NCI-H510A treated with DMSO at 0.1 percent for 48 hours (cell line): ENCODE results near the gene MIEF1.
A peak's percentile ranks its signal among the peaks of the same experiment; 100 is the strongest.

Experiments used
- DNase-seq: peaks from one replicate; lab custom pipeline; 2025; lab: John Stamatoyannopoulos, UW

Gene MIEF1

GRCh38 chr22:39558950-39559349 lies 56.9 kb downstream of the MIEF1 start:
- no peak for DNase-seq

- no peak for DNase-seq
Observed at GRCh38 chr22:39559456-39560105, 57.5 kb downstream of the MIEF1 start.

DNA sequence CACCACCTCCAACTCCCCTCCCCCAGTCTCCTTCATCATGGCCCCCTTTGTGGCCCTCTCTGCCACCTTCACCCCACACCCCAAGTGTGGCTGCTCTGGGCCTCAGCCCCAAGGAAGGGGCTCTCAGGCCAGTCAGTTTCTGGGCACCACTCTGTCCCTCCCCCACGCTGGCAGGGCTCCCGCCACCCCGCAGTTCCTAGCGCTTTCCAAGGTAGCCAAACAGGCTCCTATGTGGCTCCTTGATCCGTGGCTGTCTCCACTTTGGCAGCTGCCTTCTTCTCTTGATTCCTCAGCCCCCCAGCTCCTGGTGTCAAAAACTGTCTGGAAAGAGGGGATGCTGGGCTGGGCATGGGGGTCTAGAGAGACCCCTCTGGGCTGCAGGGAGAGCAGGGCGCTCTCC lies 58.0 kb downstream of the MIEF1 start:
- DNase-seq = no peak

GRCh38 chr22:39562839-39563489 lies 60.9 kb downstream of the MIEF1 start:
- DNase-seq = no peak

GRCh38 chr22:39563571-39564428 lies 61.7 kb downstream of the MIEF1 start:
- DNase-seq = no peak

DNA sequence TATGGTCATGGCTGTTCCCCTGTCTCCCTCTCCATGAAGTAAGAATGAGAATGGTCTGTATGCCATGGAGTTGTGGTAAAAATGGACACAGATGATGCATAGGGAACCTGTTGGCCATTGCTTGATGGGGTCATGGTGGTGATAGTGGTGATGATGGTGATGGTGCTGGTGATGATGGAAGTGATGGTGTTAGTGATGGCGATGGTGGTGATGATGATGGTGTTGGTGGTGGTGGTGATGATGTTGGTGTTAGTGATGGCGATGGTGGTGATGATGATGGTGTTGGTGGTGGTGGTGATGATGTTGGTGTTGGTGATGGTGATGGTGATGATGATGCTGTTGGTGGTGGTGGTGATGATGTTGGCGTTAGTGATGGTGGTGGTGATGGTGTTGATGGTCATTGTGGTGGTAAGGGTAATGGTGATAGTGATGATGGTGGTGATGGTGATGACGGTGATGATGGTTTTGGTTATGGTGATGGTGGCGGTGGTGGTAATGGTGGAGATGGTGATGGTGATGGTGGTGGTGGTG lies 63.4 kb downstream of the MIEF1 start:
- DNase-seq = no peak

DNA sequence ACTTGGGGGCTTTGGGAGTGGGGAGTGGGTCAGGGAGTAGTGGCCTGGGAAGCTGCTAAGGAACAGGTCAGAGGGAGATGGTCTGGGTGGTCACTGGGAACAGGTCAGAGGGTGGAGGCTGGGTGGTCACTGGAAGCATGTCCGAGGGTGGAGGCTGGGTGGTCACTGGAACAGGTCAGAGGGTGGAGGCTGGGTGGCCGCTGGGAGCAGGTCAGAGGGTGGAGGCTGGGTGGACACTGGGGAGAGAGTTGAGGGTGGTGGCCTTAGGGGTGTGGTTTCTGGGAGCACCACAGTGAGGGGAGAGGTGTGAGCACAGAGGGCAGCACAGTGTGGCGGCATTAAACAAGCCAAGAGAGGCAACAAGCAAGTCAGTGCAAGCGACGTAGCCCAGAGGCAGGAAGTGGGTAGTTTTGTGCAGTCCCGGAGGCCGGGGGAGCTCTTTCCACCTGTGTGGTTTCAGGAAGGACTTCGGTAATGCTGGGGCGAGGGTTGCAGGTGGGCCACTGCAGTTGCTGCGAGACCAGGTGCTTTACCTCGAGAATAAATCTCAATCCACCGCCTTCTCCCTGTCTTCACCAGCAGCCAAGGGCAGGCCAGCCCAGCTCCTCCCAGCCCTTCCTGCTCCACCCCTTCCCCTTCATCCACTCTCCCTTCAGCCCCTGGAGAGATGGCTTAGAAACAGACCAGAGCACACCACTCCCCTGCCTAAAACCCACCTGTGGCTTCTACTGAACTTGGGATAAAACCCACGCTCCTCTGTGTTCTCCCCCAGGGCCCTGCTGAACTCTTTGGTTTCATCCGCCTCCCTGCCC lies 65.3 kb downstream of the MIEF1 start:
- peak; percentile 18 for DNase-seq
